Measurements from ENCODE around the gene FBLN2. TPM values are rescaled to one million over a fixed set of nuclear protein-coding genes. Genes with fewer than 3 reads are reported as not detected.

Gene FBLN2
- polyA plus RNA-seq, 1 of the 3 experiments (the other 2 are of a cell fraction): 5.2 TPM

- Histone ChIP-seq H3K4me2 (no peak overlapping the region), H3K27me3 (ENCODE audit: insufficient read depth) (no peaks in the 10 kb centered on the region), H2AFZ (ENCODE audit: low read depth) (no peak overlapping the region), H3K36me3 (replicated peaks in 1 of 2; ENCODE audit: control insufficient read depth in 1 of 2, insufficient read depth in 2 of 2, low read length in 1 of 2) (no peaks in the 10 kb centered on the region), H3K4me1 (ENCODE audit: control insufficient read depth in 1 of 2, insufficient read depth in 2 of 2, low read depth in 1 of 2, low read length in 1 of 2) (peaks cover 0 to 13% of the 10 kb centered on the region in 2 experiments; a peak in 1 of 4 replicates), H3F3A (replicated peaks; ENCODE audit: insufficient read depth) (peaks cover 3% of the 10 kb centered on the region), H3K9ac (no peak overlapping the region), H3K4me3 (ENCODE audit: low read depth in 2 of 2, low read length in 1 of 2) (no peak overlapping the region), H3K79me2 (ENCODE audit: insufficient read depth) (no peaks in the 10 kb centered on the region), H3K9me2 (no peaks in the 10 kb centered on the region), H3K9me3 (no peaks in the 10 kb centered on the region), H3K27ac (ENCODE audit: low read depth in 2 of 2, low read length in 1 of 2) (no peak overlapping the region), H4K20me1 (ENCODE audit: insufficient read depth) (no peaks in the 10 kb centered on the region)
- POLR2A ChIA-PET: interaction anchor here (0.6 kb wide), 1 partner anchor 568 kb away, joined by 3 read pairs; no protein-coding TSS in a partner anchor
- no peak for DNase-seq
- WGBS (ENCODE audit: low lambda C conversion rate): 79% methylated on average over 6 of the region's 8 CpGs
- CTCF ChIA-PET: interaction anchor here (1.1 to 1.8 kb wide), 6 partner anchors 18 to 41 kb away, joined by 3 to 6 read pairs (median 4); no protein-coding TSS in a partner anchor
- TF ChIP-seq NRF1 (IDR thresholded peaks at IDR 0.05; ENCODE audit: low read depth, low read length) (no peak), POLR2AphosphoS5 (IDR thresholded peaks at IDR 0.05; ENCODE audit: low read depth, low read length) (no peak), MXI1 (IDR thresholded peaks at IDR 0.05; ENCODE audit: low read depth, low read length) (no peak), RAD21 (IDR thresholded peaks at IDR 0.05; ENCODE audit: low read length) (no peak), GABPA (IDR thresholded peaks at IDR 0.05; ENCODE audit: low read depth) (no peak), IRF3 (IDR thresholded peaks at IDR 0.05; ENCODE audit: low read depth, low read length) (no peak), RFX5 (IDR thresholded peaks at IDR 0.05; ENCODE audit: low read length) (no peak), TAF1 (IDR thresholded peaks at IDR 0.05; ENCODE audit: borderline replicate concordance, low read depth, low read length) (no peak), USF1 (IDR thresholded peaks at IDR 0.05; ENCODE audit: borderline replicate concordance, low read depth) (no peak), PBX3 (IDR thresholded peaks at IDR 0.05) (no peak), REST (IDR thresholded peaks at IDR 0.05; ENCODE audit: low read depth, low read length) (no peak)
Observed at GRCh38 chr3:13533885-13534301, 15.0 kb upstream of the FBLN2 start.

All from SK-N-SH (cell line).